Stimulated activated CD8-positive, alpha-beta memory T cell treated with anti-CD3 and anti-CD28 coated beads, Interleukin-2, amount 100 ng/mL, for 1 hour (primary cell): Measurements from ENCODE around the gene SUPT5H.

Experiments
- DNase-seq, 2 donors: peaks; one replicate each; pipeline ENCODE4 v3.0.0-alpha.2; 2020; ENCODE audit warnings: low read depth in 2 of 2

Gene SUPT5H

DNA sequence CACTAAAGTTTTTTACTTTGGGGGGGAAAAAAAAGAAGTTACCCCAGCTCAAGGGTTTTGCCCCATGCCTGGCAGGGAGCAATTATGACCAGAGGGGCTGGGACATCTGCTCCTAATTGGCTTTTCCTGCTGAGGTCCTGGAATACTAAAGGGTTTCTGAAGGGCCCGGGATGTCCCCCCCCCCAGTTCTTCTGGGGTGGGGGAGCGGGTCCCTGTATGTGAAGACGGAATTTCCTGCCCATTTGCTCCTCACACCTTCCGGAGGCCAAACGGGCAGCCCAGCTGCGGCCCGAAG lies 52.3 kb downstream of the SUPT5H start:
- no peak for DNase-seq

DNA sequence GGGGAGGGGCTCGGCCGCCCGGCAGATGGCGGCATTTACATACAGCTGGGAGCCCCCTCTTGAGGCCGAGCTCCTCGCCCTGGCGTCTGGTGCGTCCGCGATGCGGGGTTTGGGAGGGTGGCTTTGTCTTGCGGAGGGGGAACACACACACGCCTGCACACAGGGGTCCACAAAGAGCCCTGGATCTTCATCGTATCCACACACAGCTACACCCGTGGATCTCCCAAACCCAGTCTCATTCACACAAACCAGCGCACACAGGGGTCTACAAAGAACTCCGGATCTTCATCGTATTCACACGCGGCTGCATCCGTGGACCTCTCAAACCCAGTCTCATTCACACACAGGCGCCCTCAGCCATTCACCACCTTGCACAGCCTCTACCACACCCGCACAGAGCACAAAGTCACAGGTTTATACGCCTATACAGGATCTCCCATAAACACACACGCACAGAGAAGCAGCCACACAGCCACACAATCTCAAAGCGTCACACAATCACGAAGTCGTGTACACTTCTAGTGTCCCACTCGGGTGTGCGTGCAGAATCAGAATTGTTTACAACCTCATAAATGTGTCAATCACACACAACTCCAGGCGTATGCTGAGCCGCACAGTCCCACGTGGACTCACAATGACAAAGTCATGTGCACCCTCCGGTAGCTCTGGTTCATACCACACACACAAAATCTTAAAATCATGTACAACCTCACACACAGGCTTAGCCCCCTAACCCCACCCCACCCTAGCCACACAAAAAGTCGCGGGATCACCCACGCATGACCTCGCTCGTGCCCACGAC lies 52.8 kb downstream of the SUPT5H start:
- DNase-seq, result no peak

DNA sequence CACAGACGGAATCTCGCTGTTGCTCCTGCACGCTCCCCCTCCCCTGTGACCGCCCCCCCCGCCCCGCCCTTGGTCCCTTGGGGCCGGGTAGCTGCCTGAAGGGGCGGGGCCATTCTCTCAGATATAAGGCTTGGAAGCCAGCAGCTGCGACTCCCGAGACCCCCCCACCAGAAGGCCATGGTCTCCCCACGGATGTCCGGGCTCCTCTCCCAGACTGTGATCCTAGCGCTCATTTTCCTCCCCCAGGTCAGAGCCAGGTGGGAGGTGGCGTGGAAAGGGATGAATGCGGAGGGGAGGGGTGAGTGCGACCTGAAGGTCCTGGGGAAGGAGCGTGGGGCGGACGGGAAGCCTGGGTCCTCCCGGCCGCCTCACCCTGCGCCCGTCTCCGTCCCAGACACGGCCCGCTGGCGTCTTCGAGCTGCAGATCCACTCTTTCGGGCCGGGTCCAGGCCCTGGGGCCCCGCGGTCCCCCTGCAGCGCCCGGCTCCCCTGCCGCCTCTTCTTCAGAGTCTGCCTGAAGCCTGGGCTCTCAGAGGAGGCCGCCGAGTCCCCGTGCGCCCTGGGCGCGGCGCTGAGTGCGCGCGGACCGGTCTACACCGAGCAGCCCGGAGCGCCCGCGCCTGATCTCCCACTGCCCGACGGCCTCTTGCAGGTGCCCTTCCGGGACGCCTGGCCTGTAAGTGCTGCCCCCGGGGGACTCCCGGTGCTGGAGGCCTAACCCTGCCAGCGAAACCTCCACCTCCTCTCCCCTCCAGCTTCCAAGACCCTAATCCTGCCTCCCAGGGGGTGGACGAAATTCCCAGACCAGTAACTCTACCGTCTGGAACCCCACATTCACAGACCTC lies 53.6 kb downstream of the SUPT5H start, which contains the start of gene DLL3:
TSS of gene DLL3 (plus strand) at position 150 of the 845 bp plus-strand sequence. CDS start at position 178, 28 bp downstream.
- DNase-seq, result no peak

DNA sequence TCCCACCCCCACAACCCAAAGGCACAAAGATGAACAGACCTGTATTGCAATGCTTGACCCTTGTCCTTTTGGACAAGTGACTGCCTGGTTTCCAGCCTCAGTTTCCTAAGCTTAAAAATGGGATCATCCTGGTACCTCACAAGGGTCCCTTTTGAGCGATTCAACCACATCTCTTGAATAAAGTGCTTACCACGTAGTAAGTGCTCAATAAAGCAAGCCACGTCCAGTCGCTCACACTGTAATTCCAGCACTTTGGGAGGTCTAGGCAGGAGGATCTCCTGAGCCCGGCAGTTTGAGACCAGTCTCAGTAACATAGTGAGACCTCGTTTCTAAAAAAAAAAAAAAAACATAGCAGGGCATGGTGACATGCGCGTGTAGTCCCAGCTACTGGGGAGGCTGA lies 54.5 kb downstream of the SUPT5H start:
- DNase-seq, result no peak

DNA sequence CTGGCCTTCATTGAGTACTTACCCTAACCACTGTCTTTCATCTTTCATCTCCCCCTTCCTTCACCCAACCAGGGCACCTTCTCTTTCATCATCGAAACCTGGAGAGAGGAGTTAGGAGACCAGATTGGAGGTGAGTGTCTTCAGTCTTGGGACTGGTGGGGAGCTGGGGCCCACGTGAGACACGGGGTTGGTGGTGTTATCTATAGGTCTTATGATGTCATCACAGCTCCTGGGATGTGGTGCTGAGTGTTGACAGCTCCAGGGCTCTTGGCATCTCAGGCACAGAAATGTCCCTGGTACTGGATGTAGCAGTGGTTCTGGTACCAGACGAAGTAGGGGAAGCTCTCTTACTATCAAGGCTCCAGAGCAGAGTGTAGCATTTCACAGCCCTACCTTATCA lies 55.2 kb downstream of the SUPT5H start:
- DNase-seq, result no peak

DNA sequence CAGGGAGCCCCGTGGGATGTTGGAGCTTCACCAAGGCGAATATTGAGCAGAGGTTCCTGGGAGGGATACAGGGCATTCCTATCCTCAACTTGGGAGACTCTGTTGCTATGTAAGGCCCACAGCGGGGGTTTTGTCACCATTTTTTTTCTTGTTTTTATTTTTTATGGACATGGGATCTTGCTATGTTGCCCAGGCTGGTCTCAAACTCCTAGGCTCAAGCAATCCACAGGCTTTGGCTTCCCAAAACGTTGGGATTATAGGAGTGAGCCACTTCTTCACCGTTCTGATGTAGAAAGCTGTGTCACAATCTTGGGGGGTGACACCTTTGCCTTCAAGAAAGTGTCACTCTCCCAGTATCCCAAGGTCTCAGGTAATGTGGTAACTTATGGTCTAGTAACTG lies 56.0 kb downstream of the SUPT5H start:
- no peak for DNase-seq

DNA sequence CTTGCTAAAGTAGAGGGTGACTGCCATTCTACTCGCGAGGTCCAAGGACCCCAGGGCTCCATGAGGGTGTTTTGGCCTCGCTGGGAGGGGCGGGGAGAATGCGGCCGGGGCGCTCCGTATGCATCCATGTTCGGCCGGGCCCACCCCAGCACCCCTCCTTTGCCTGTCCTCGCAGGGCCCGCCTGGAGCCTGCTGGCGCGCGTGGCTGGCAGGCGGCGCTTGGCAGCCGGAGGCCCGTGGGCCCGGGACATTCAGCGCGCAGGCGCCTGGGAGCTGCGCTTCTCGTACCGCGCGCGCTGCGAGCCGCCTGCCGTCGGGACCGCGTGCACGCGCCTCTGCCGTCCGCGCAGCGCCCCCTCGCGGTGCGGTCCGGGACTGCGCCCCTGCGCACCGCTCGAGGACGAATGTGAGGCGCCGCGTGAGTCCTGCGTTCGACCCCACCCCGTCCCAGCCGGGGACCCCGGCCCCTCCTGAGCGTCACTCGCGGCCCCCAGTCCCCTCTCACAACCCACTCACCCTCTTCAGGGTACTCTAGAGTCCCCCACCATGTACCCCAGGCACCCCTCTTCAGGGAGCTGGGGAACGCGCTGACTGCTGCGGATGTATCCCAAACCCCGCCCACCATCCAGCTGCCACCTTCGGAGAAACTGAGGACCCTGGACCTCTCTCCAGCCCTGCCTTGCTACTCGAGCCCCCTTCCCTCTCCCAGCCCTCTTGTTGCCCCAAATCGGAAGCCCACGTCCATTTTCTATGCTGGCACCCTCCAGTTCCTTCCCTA lies 57.4 kb downstream of the SUPT5H start:
- peak; percentile 34 to 55 for DNase-seq

DNA sequence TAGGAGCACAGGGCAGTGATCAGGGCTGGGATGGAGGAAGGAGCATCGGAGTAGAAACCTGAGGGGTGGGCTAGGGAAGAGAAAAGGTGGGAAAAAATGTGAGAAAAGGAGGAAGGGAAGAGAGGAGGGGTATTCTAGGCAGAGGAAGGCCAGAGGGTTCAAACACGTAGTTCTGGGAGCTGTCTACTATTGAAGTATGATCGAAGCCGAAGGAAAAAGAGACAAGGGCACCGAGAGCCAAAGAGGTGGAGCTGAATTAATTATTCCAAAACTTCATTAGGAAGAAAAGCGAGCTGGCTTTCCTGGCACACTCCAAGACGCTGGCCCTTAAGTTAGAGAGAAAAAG lies 61.2 kb downstream of the SUPT5H start:
- DNase-seq, result no peak

DNA sequence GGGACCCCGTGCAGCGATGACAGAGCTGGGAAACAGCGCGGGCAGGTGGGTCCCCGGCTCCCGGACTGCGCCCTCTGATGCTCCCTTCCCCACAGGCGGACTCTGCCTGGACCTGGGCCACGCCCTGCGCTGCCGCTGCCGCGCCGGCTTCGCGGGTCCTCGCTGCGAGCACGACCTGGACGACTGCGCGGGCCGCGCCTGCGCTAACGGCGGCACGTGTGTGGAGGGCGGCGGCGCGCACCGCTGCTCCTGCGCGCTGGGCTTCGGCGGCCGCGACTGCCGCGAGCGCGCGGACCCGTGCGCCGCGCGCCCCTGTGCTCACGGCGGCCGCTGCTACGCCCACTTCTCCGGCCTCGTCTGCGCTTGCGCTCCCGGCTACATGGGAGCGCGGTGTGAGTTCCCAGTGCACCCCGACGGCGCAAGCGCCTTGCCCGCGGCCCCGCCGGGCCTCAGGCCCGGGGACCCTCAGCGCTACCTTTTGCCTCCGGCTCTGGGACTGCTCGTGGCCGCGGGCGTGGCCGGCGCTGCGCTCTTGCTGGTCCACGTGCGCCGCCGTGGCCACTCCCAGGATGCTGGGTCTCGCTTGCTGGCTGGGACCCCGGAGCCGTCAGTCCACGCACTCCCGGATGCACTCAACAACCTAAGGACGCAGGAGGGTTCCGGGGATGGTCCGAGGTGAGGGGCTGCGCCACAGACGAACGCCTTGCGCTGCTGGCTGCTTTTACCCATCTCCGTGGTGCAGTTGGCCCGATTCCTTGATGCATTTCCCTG lies 61.7 kb downstream of the SUPT5H start:
- DNase-seq, result peak in 1 of 2 donors; percentile 31

DNA sequence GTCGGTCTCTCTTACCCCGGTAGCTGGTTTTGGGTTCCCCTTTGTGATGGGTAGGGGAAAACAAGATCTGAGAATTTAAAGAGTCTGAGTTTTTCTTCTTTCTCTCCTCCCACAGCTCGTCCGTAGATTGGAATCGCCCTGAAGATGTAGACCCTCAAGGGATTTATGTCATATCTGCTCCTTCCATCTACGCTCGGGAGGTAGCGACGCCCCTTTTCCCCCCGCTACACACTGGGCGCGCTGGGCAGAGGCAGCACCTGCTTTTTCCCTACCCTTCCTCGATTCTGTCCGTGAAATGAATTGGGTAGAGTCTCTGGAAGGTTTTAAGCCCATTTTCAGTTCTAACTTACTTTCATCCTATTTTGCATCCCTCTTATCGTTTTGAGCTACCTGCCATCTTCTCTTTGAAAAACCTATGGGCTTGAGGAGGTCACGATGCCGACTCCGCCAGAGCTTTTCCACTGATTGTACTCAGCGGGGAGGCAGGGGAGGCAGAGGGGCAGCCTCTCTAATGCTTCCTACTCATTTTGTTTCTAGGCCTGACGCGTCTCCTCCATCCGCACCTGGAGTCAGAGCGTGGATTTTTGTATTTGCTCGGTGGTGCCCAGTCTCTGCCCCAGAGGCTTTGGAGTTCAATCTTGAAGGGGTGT lies 62.5 kb downstream of the SUPT5H start:
- DNase-seq, result no peak

DNA sequence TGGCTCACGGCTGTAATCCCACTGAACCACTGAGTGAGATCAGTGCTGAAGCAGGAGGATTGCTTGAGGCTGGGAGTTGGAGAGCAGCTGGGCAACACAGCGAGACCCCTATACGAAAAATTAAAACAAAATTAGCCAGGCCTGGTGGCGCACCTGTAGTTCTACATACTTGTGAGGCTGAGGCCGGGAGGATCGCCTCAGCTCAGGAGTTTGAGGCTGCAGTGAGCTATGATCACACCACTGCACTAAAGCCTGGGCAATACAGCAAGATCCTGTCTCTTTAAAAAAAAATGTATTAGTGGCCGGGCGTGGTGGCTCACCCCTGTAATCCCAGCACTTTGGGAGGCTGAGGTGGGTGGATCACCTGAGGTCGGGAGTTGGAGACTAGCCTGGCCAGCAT lies 63.2 kb downstream of the SUPT5H start:
- no peak for DNase-seq

DNA sequence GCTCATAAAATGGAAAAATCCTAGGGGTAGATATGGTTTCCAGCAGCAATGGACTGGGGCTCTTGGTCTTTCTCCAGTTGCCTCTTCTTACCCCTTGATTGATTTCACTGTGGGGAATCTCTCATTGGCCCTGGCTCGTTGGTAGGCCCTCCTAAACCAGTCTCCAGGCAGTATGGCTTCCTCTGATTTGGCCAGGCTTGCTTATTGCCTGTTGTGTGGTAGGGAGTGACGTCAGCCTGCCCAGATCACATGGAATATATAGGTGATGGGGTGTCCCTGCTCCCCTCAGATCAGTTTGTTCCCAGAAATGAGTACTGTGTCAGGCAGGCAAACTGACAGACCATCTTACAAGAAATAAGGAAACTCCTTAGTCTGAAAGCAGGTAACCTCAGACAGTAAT lies 63.9 kb downstream of the SUPT5H start:
- no peak for DNase-seq

DNA sequence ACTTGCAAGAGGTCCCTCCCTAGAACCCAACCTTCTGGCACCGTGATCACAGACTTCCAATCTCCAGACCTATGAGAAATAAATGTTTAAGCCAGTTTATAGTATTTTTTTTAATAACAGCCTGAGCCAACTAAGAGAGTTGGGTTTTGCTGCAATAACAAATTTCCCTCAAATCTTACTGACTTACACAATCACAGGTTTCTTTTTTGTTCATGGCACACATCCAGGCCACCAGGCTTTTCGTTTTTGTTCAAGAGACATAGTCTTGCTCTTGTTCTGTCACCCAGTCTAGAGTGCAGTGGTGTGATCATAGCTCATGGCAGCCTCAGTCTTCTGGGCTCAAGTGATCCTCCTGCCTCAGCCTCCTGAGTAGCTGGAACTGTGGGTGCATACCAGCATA lies 67.6 kb downstream of the SUPT5H start:
- DNase-seq, result no peak

DNA sequence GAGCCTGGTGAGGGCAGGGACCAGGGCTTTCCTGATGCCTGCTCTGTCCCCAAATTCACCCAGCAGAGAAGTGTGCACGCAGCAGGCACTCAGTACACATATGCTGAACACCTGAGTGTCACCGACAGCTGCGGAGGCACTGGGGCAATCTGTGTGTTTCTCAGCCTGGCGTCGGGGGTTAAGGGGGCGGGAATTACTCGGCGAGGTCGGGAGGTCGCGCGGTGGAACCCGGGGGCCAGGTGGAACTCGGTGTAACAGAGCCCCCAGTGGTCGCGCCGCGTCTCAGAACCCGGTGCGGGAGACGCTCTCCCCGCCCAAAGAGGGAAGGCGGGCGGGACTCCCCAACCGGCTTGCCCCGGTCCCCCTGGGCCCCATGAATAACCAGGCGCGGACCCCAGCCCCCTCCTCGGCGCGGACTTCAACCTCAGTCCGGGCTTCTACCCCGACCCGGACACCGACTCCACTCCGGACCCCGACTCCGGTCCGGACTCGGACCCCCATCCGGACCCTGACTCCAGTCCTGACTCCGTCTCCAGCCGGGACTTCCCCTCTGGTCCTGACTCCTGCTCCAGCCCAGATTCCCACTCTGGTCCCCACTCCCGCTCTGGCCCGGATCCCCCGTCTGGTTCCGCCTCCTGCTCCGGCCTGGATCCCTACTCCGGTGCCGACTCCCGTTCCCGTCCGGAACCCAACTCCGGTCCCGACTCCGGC lies 69.6 kb downstream of the SUPT5H start, which contains the start of gene SELENOV:
TSS of gene SELENOV (plus strand) at position 300 of the 711 bp plus-strand sequence. CDS start at position 374, 74 bp downstream.
- DNase-seq, result no peak

DNA sequence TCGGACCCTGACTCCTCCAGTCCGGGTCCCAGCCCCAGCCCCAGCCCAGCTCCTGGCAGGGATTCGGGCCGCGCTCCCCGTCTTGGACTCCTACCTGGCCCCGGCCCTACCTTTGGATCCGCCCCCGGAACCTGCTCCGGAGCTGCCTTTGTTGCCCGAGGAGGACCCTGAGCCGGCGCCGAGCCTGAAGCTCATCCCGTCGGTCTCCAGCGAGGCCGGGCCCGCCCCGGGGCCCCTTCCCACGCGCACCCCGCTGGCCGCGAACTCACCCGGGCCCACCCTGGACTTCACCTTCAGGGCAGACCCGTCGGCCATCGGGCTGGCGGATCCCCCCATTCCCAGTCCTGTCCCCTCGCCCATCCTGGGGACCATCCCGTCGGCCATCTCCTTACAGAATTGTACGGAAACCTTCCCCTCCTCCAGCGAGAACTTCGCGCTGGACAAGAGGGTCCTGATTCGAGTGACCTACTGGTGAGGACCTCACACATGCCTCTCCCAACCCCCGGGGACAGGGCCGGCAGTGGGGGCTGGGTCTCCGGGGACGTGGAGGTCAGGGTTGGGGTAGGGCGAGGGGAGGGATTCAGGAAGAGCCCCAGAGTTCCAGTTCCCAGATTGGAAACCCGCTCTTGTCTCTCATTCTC lies 70.3 kb downstream of the SUPT5H start:
- no peak for DNase-seq

DNA sequence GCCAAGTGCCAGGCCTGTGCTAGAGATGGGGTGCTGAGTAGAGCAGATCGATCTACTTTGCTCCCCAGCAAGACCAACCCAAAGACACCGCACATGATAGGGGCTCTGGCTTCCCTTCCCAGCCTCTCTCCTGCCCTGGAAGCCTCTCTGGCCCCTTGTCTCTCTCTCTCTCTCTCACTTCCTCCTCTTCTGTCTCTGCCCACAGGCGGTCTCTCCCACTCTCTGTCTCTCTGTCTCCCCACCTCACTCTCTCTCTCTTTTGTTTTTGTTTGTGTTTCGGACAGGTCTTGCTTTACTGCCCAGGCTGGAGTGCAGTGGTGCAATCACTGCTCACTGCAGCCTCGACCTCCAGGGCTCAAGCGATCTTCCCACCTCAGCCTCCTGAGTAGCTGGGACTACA lies 70.9 kb downstream of the SUPT5H start:
- no peak for DNase-seq

DNA sequence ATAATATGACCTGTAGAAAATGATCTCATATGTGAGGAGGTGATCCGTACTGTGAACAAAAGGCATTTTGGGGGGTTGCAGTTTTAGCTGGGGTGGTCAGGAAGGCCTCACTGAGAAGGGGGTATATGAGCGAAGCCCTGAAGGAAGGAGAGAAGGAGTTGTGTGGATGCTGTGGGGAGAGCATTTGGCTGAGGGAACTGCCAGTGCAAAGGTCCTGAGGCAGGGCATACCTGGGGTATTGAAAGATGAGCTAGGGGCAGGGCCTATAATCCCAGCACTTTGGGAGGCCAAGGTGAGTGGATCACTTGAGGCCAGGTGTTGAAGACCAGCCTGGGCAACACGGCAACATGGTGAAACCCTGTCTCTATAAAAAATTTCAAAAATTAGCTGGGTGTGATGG lies 72.0 kb downstream of the SUPT5H start:
- DNase-seq, result no peak

DNA sequence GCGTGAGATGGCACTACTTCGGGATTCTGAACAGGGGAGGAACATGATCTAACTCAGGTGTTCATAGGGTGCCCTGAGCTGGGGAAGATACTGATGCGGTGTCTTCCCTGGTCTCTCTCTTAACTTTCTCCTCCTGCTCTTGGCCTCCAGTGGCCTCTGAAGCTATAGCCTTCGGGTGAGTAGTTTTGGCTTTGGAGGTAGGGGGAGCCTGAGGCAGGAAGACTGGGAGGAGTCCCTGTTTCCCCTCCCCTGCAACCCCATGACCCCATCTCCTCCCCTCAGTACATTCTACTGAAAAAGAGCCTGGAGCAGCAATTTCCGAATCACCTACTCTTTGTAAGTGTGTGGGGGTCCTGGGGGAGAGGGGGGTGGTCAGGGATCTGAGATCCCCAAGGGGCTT lies 73.1 kb downstream of the SUPT5H start:
- DNase-seq, result no peak

DNA sequence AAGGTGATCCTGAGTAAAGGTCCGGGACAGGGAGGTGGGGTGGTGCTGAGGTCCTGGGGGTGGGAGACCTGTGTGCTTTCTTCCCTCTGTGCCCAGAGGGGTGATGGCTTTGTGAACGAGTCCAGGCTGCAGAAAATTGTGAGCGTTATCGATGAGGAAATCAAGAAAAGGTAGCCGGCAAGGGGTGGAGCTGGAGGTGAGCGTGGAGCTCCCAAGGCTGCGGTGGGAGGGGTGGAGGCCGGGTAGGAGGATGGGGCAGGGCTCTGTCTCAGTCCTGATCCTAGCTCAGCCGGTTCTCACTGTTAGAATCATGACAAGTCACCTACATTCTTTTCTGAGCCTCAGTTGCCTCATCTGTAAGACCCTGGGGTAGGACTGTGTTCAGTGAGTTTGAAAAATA lies 73.6 kb downstream of the SUPT5H start:
- no peak for DNase-seq
